Measurements from ENCODE around the gene ANKH. TPM values are rescaled to one million over a fixed set of nuclear protein-coding genes. Genes with fewer than 3 reads are reported as not detected.
A peak's percentile ranks its signal among the peaks of the same experiment; 100 is the strongest.

ANKH gene
- total and polyA plus RNA-seq, 4 donors, result 9.3 to 57.1 (median 37.4) TPM

- Histone ChIP-seq H3K9ac (ENCODE audit: low read depth in 1 of 2, low read length in 2 of 2) (no peak overlapping the region), H3K4me3 (ENCODE audit: low read depth in 1 of 3, low read length in 3 of 3) (no peak overlapping the region), H3K4me1 (ENCODE audit: control insufficient read depth in 4 of 4, insufficient read depth in 4 of 4, low read length in 3 of 4) (peaks cover 9 to 30% (median 29%) of the 10 kb centered on the region in 4 donors), H3K27me3 (ENCODE audit: control insufficient read depth in 4 of 4, insufficient read depth in 4 of 4, low read length in 3 of 4) (no peaks in the 10 kb centered on the region), H3K27ac (ENCODE audit: low read depth in 1 of 2, low read length in 2 of 2) (peak overlapping the region in 1 of 2 donors; percentile 64), H3K36me3 (ENCODE audit: control insufficient read depth in 4 of 4, insufficient read depth in 3 of 4, low read depth in 1 of 4, low read length in 3 of 4) (no peaks in the 10 kb centered on the region), H3K9me3 (ENCODE audit: control insufficient read depth in 4 of 4, low read length in 3 of 4) (no peaks in the 10 kb centered on the region)
- DNase-seq (ENCODE audit: low spot score), result no peak
- 74% methylated on average over 2 of the region's 2 CpGs for WGBS
- TF ChIP-seq REST (IDR thresholded peaks at IDR 0.05), result no peak
- TF ChIP-seq SP1 (IDR thresholded peaks at IDR 0.05), result no peak
- TF ChIP-seq CTCF (IDR thresholded peaks at IDR 0.05; ENCODE audit: low read depth, low read length, missing input control), result no peak
- TF ChIP-seq EGR1 (IDR thresholded peaks at IDR 0.05; ENCODE audit: low read depth in 2 of 2), result no peak
- no peak for TF ChIP-seq HNF4A (conservative IDR thresholded peaks at IDR 0.05)
- TF ChIP-seq NR2F2 (IDR thresholded peaks at IDR 0.05), result no peak
- TF ChIP-seq MAX (IDR thresholded peaks at IDR 0.05), result no peak
- TF ChIP-seq RXRA (IDR thresholded peaks at IDR 0.05), result no peak
- no peak for TF ChIP-seq ZBTB33 (IDR thresholded peaks at IDR 0.05)
- TF ChIP-seq GABPA (IDR thresholded peaks at IDR 0.05 in 1 of 2, conservative IDR thresholded peaks at IDR 0.05 in 1 of 2), result no peak
- TF ChIP-seq YY1 (IDR thresholded peaks at IDR 0.05), result no peak
- TF ChIP-seq HNF4G (IDR thresholded peaks at IDR 0.05), result no peak
- no peak for TF ChIP-seq ATF3 (IDR thresholded peaks at IDR 0.05)
- TF ChIP-seq FOXA1 (IDR thresholded peaks at IDR 0.05), result no peak
- TF ChIP-seq JUND (IDR thresholded peaks at IDR 0.05), result no peak
- TF ChIP-seq FOXA2 (IDR thresholded peaks at IDR 0.05), result no peak
Measured at GRCh38 chr5:14869233-14869632, 2.3 kb downstream of the ANKH start.

GRCh38 chr5:14868771-14869170 is 2.8 kb downstream of the ANKH start:
- Histone ChIP-seq H3K9me3 (ENCODE audit: control insufficient read depth in 4 of 4, low read length in 3 of 4) (no peaks in the 10 kb centered on the region), H3K4me3 (ENCODE audit: low read depth in 1 of 3, low read length in 3 of 3) (no peak overlapping the region)
- DNase-seq (ENCODE audit: low spot score), result no peak

More at GRCh38 chr5:14868771-14869170, 2.8 kb downstream of the ANKH start:
- Histone ChIP-seq H3K36me3 (ENCODE audit: control insufficient read depth in 4 of 4, insufficient read depth in 3 of 4, low read depth in 1 of 4, low read length in 3 of 4) (no peaks in the 10 kb centered on the region), H3K27me3 (ENCODE audit: control insufficient read depth in 4 of 4, insufficient read depth in 4 of 4, low read length in 3 of 4) (no peaks in the 10 kb centered on the region), H3K9ac (ENCODE audit: low read depth in 1 of 2, low read length in 2 of 2) (no peak overlapping the region), H3K27ac (ENCODE audit: low read depth in 1 of 2, low read length in 2 of 2) (peak overlapping the region in 1 of 2 donors; percentile 64), H3K4me1 (ENCODE audit: control insufficient read depth in 4 of 4, insufficient read depth in 4 of 4, low read length in 3 of 4) (peaks cover 9 to 28% (median 27%) of the 10 kb centered on the region in 4 donors)
- peak; percentile 34 for TF ChIP-seq YY1 (IDR thresholded peaks at IDR 0.05)
- TF ChIP-seq RXRA (IDR thresholded peaks at IDR 0.05), result peak; percentile 8 to 25
- TF ChIP-seq HNF4G (IDR thresholded peaks at IDR 0.05), result peak; percentile 43
- peak; percentile 61 to 69 for TF ChIP-seq HNF4A (conservative IDR thresholded peaks at IDR 0.05)
- no peak for TF ChIP-seq ZBTB33 (IDR thresholded peaks at IDR 0.05)
- no peak for TF ChIP-seq EGR1 (IDR thresholded peaks at IDR 0.05; ENCODE audit: low read depth in 2 of 2)
- WGBS, result 51% methylated on average over 7 of the region's 7 CpGs
